Prostate gland (tissue), 2 donors: ENCODE data around the gene ANGEL1. TPM values are rescaled to one million over a fixed set of nuclear protein-coding genes. Genes with fewer than 3 reads are reported as not detected.

Source experiments
- DNase-seq: peaks from one replicate; pipeline ENCODE4 v3.0.0-alpha.2; 2019; ENCODE audit warnings: low spot score
- H3K27ac ChIP-seq, 2 donors: fragments of 200-600 bp; sonication (generic); 2 replicates each; pipeline ENCODE4 v1.5.1; 2017 to 2019
- H3K27me3 ChIP-seq: fragments of 200-600 bp; sonication (generic); replicated peaks from 2 replicates; pipeline ENCODE4 v1.5.1; 2019; ENCODE audit not compliant: insufficient read depth
- H3K36me3 ChIP-seq, 2 donors: fragments of 200-600 bp; sonication (generic); 1 replicate in 1 of 2; 2 replicates in 1 of 2; pipeline versions ENCODE4 v1.5.1 to v1.8.1; 2017 to 2019
- H3K4me1 ChIP-seq: fragments of 200-600 bp; sonication (generic); replicated peaks from 2 replicates; pipeline ENCODE4 v1.5.1; 2019
- H3K4me3 ChIP-seq, 2 donors: fragments of 200-600 bp; sonication (generic); 2 replicates each; pipeline ENCODE4 v1.5.1; 2017 to 2019
- H3K9me3 ChIP-seq: fragments of 200-600 bp; sonication (generic); 2 replicates; pipeline ENCODE4 v1.5.1; 2017
- CTCF ChIP-seq, 4 experiments: fragments of 200-600 bp in 2 of 4; fragments of 450-650 bp in 2 of 4; sonication (generic) in 2 of 4; IDR thresholded peaks; 1 replicate in 3 of 4; 2 replicates in 1 of 4; pipeline ENCODE4 v1.5.1; 2016 to 2019; ENCODE audit warnings: antibody characterized with exemption in 4 of 4, mild to moderate bottlenecking in 2 of 4, moderate library complexity in 2 of 4
- POLR2A ChIP-seq: fragments of 450-650 bp; IDR thresholded peaks from one replicate; pipeline ENCODE4 v1.6.1; 2016; ENCODE audit warnings: antibody characterized with exemption, mild to moderate bottlenecking
- POLR2AphosphoS5 ChIP-seq: sonication (generic); formaldehyde crosslinking; IDR thresholded peaks from one replicate; pipeline ENCODE4 v1.6.1; 2017; ENCODE audit warnings: antibody characterized with exemption
- WGBS: methylation state at CpG from one replicate; pipeline ENCODE4 v1.1.5; 2018; 5-methylcytosine and 5-hydroxymethylcytosine counted together
- intact Hi-C: fragments of 100-400 bp; cut with DNase I; formaldehyde crosslinking; loops from one replicate; pipeline ENCODE4 v1.14.2; 2022
- total RNA-seq, 2 donors: library from RNA; depleted of rRNA; stranded (reverse); fragments of >200 nt; gene quantifications; one replicate each; pipeline ENCODE4 v1.1.0, GENCODE V29; 2016

Gene ANGEL1
- total RNA-seq, 2 donors from 2014 or later = 10.3 to 58.8 TPM

GRCh38 chr14:76742185-76742584, 70.5 kb downstream of the ANGEL1 start:
- no peak overlapping the region for H3K27ac ChIP-seq
- intact Hi-C loops = no loop called here
- no peak for DNase-seq
- no peak for TF ChIP-seq POLR2A
- TF ChIP-seq CTCF (IDR thresholded peaks at IDR 0.05) = no peak
- TF ChIP-seq POLR2AphosphoS5 = no peak
- WGBS = 67% methylated on average over 6 of the region's 6 CpGs
- no peaks in the 10 kb centered on the region for H3K27me3 ChIP-seq
- no peaks in the 10 kb centered on the region for H3K36me3 ChIP-seq
- no peak overlapping the region for H3K4me3 ChIP-seq
- no peaks in the 10 kb centered on the region for H3K9me3 ChIP-seq
- no peaks in the 10 kb centered on the region for H3K4me1 ChIP-seq

- no peak overlapping the region for H3K27ac ChIP-seq
- 97% methylated on average over 1 of the region's 1 CpG for WGBS
Measured at GRCh38 chr14:76741074-76741473, 71.6 kb downstream of the ANGEL1 start.

More at GRCh38 chr14:76741074-76741473, 71.6 kb downstream of the ANGEL1 start:
- Histone ChIP-seq H3K4me3 (no peak overlapping the region), H3K4me1 (no peaks in the 10 kb centered on the region), H3K36me3 (no peaks in the 10 kb centered on the region), H3K27me3 (no peaks in the 10 kb centered on the region), H3K9me3 (no peaks in the 10 kb centered on the region)
- TF ChIP-seq CTCF (IDR thresholded peaks at IDR 0.05) (no peak), POLR2A (no peak), POLR2AphosphoS5 (no peak)
- DNase-seq = no peak
- intact Hi-C loops = no loop called here

Other genes starting within 250 kb of the ANGEL1 start
- gene VASH1, start 51.4 kb downstream of the ANGEL1 start, total RNA-seq = 10 to 100 TPM in 1 of 2 donors, 1 to 10 TPM in 1; 2.1 to 19.8 TPM
- 1 to 10 TPM in 1 of 2 donors, not detected in 1; 6.0 TPM for gene LRRC74A, start 13.5 kb upstream of the ANGEL1 start, total RNA-seq
- gene IRF2BPL, start 215.8 kb upstream of the ANGEL1 start, total RNA-seq = 100 to 1,000 TPM; 113 to 141 TPM